Coronary artery (tissue), 2 donors: ENCODE data around the gene THADA.
A peak's percentile ranks its signal among the peaks of the same experiment; 100 is the strongest.

Experiments used
- DNase-seq: peaks from one replicate; pipeline ENCODE4 v3.0.0-alpha.2; 2017; ENCODE audit warnings: low spot score
- H3K27ac ChIP-seq, 2 donors: fragments of 200-600 bp; sonication (generic); one replicate each; pipeline ENCODE4 v1.5.1; 2016 to 2019
- H3K4me3 ChIP-seq: fragments of 200-600 bp; sonication (generic); 2 replicates; pipeline ENCODE4 v1.5.1; 2016; ENCODE audit warnings: mild to moderate bottlenecking, moderate library complexity
- CTCF ChIP-seq: fragments of 200-600 bp; sonication (generic); IDR thresholded peaks from one replicate; pipeline ENCODE4 v1.5.1; 2019; ENCODE audit warnings: antibody characterized with exemption

THADA gene

GRCh38 chr2:43276962-43277391 is 318.9 kb downstream of the THADA start:
- no peak for DNase-seq

GRCh38 chr2:43276266-43276941 is 319.4 kb downstream of the THADA start:
- no peak for DNase-seq
- H3K4me3 ChIP-seq, result peak overlapping the region; percentile 38
- peak overlapping the region; percentile 72 to 93 for H3K27ac ChIP-seq
- no peak for TF ChIP-seq CTCF

More at GRCh38 chr2:43276962-43277391, 318.9 kb downstream of the THADA start:
- Histone ChIP-seq H3K27ac (peak overlapping the region; percentile 72 to 93), H3K4me3 (peak overlapping the region; percentile 38)
- TF ChIP-seq CTCF, result no peak

- no peak for DNase-seq
- Histone ChIP-seq H3K27ac (peak overlapping the region; percentile 54 to 93), H3K4me3 (no peak overlapping the region)
- TF ChIP-seq CTCF, result no peak
Measured at GRCh38 chr2:43274721-43275120, 321.1 kb downstream of the THADA start.

GRCh38 chr2:43274055-43274454 is 321.8 kb downstream of the THADA start:
- Histone ChIP-seq H3K4me3 (no peak overlapping the region), H3K27ac (peak overlapping the region; percentile 54 to 73)
- TF ChIP-seq CTCF, result no peak

GRCh38 chr2:43273529-43273928 is 322.3 kb downstream of the THADA start:
- Histone ChIP-seq H3K4me3 (no peak overlapping the region), H3K27ac (peak overlapping the region; percentile 54 to 73)
- peak; percentile 82 for DNase-seq
- no peak for TF ChIP-seq CTCF

More at GRCh38 chr2:43274055-43274454, 321.8 kb downstream of the THADA start:
- no peak for DNase-seq

GRCh38 chr2:43270930-43271615 is 324.8 kb downstream of the THADA start:
- H3K4me3 ChIP-seq, result no peak overlapping the region
- no peak for DNase-seq
- H3K27ac ChIP-seq, result peak overlapping the region; percentile 87 to 93
- no peak for TF ChIP-seq CTCF

- peak overlapping the region; percentile 87 to 93 for H3K27ac ChIP-seq
- DNase-seq, result no peak
- TF ChIP-seq CTCF, result no peak
- no peak overlapping the region for H3K4me3 ChIP-seq
Measured at GRCh38 chr2:43270461-43270860, 325.4 kb downstream of the THADA start.
